ENCODE measurements around the gene FAM50B. TPM values are rescaled to one million over a fixed set of nuclear protein-coding genes. Genes with fewer than 3 reads are reported as not detected.

The FAM50B gene
- total RNA-seq, 2 experiments from 2014 or later, result 5.2 to 6.0 TPM

- Mint-ChIP-seq H3K9me3 (no peaks in the 10 kb centered on the region), H3K4me1 (ENCODE audit: low read depth) (no peaks in the 10 kb centered on the region), H3K36me3 (ENCODE audit: low read depth) (no peaks in the 10 kb centered on the region), H3K4me3 (no peak overlapping the region), H3K27me3 (no peaks in the 10 kb centered on the region), H3K27ac (no peak overlapping the region)
- intact Hi-C loops (cut with micrococcal nuclease), result no loop called here
- POLR2A ChIA-PET, result no interaction called here
- DNase-seq, result no peak
- no peak for TF ChIP-seq CTCF (IDR thresholded peaks at IDR 0.05)
- CTCF ChIA-PET, result interaction anchor here (1.0 kb wide), 1 partner anchor 19 kb away, joined by 3 read pairs; no protein-coding TSS in a partner anchor
- no peak for ATAC-seq
Observed at GRCh38 chr6:3819161-3820110, 29.7 kb upstream of the FAM50B start.

GRCh38 chr6:3820563-3820962 is 28.6 kb upstream of the FAM50B start:
- H3K9me3 Mint-ChIP-seq, result no peaks in the 10 kb centered on the region
- POLR2A ChIA-PET, result no interaction called here
- CTCF ChIA-PET, result interaction anchor here (1.0 kb wide), 1 partner anchor 17 kb away, joined by 3 read pairs; no protein-coding TSS in a partner anchor
- H3K4me3 Mint-ChIP-seq, result no peak overlapping the region
- intact Hi-C loops (cut with micrococcal nuclease), result no loop called here
- H3K27ac Mint-ChIP-seq, result no peak overlapping the region
- DNase-seq, result no peak
- no peaks in the 10 kb centered on the region for H3K27me3 Mint-ChIP-seq
- H3K4me1 Mint-ChIP-seq (ENCODE audit: low read depth), result no peaks in the 10 kb centered on the region
- no peaks in the 10 kb centered on the region for H3K36me3 Mint-ChIP-seq (ENCODE audit: low read depth)
- ATAC-seq, result no peak
- TF ChIP-seq CTCF (IDR thresholded peaks at IDR 0.05), result no peak

GRCh38 chr6:3822747-3823445 is 26.3 kb upstream of the FAM50B start:
- Mint-ChIP-seq H3K36me3 (ENCODE audit: low read depth) (no peaks in the 10 kb centered on the region), H3K9me3 (no peaks in the 10 kb centered on the region), H3K27me3 (no peaks in the 10 kb centered on the region), H3K4me1 (ENCODE audit: low read depth) (no peaks in the 10 kb centered on the region), H3K4me3 (no peak overlapping the region), H3K27ac (no peak overlapping the region)
- no peak for DNase-seq
- ChIA-PET POLR2A (no interaction called here), CTCF (no interaction called here)
- intact Hi-C loops (cut with micrococcal nuclease), result no loop called here
- TF ChIP-seq CTCF (IDR thresholded peaks at IDR 0.05), result no peak
- ATAC-seq, result no peak

GRCh38 chr6:3823671-3824070 is 25.5 kb upstream of the FAM50B start:
- no peaks in the 10 kb centered on the region for H3K36me3 Mint-ChIP-seq (ENCODE audit: low read depth)
- no peak for ATAC-seq
- CTCF ChIA-PET, result no interaction called here
- no peak overlapping the region for H3K27ac Mint-ChIP-seq
- DNase-seq, result no peak
- no peaks in the 10 kb centered on the region for H3K4me1 Mint-ChIP-seq (ENCODE audit: low read depth)
- POLR2A ChIA-PET, result no interaction called here
- H3K9me3 Mint-ChIP-seq, result no peaks in the 10 kb centered on the region
- intact Hi-C loops (cut with micrococcal nuclease), result no loop called here
- H3K27me3 Mint-ChIP-seq, result no peaks in the 10 kb centered on the region
- no peak for TF ChIP-seq CTCF (IDR thresholded peaks at IDR 0.05)
- H3K4me3 Mint-ChIP-seq, result no peak overlapping the region

- H3K27me3 Mint-ChIP-seq, result no peaks in the 10 kb centered on the region
Observed at GRCh38 chr6:3825331-3825831, 23.8 kb upstream of the FAM50B start.

More at GRCh38 chr6:3825331-3825831, 23.8 kb upstream of the FAM50B start:
- Mint-ChIP-seq H3K27ac (no peak overlapping the region), H3K4me1 (ENCODE audit: low read depth) (no peaks in the 10 kb centered on the region), H3K4me3 (no peak overlapping the region), H3K9me3 (no peaks in the 10 kb centered on the region), H3K36me3 (ENCODE audit: low read depth) (no peaks in the 10 kb centered on the region)
- ChIA-PET POLR2A (no interaction called here), CTCF (no interaction called here)
- DNase-seq (no peak), ATAC-seq (no peak)
- TF ChIP-seq CTCF (IDR thresholded peaks at IDR 0.05), result no peak
- intact Hi-C loops (cut with micrococcal nuclease), result no loop called here
